Panc1 (cell line): ENCODE measurements around the gene ITIH5. TPM values are rescaled to one million over a fixed set of nuclear protein-coding genes. Genes with fewer than 3 reads are reported as not detected.

Experiments used
- ATAC-seq: fragments of 200-7000 bp; cut with Tn5 transposase; 2 replicates; pipeline ENCODE4 v1.9.1; 2020; ENCODE audit warnings: mild to moderate bottlenecking, moderate library complexity
- BruUV-seq: library from RNA; stranded (reverse); fragments of 400-500 nt; replicated peaks from 2 replicates; lab custom pipeline; 2021; lab: Mats Ljungman, UMichigan
- CTCF ChIA-PET: fragments of 300-600 bp; sonication (Branson Sonifier 250); formaldehyde crosslinking; loops from one replicate; lab custom pipeline; 2022; ENCODE audit warnings: antibody characterized with exemption; lab: Charles Lee
- POLR2A ChIA-PET: fragments of 300-600 bp; sonication (Branson Sonifier 250); formaldehyde crosslinking; loops from one replicate; lab custom pipeline; 2022; ENCODE audit warnings: antibody characterized with exemption; lab: Charles Lee
- DNase-seq: peaks from one replicate; pipeline ENCODE4 v3.0.0-alpha.2; 2010; ENCODE audit warnings: low read depth, low spot score
- H3K27ac ChIP-seq: 2 replicates; pipeline ENCODE4 v1.5.1; 2011; ENCODE audit warnings: mild to moderate bottlenecking, low read length, inconsistent platforms
- H3K27me3 ChIP-seq: fragments of 200-500 bp; sonication (Bioruptor generic); 2 replicates; pipeline ENCODE4 v1.6.0; 2014; ENCODE audit warnings: low read length, inconsistent platforms; ENCODE audit not compliant: control insufficient read depth, insufficient read depth
- H3K36me3 ChIP-seq: fragments of 200-500 bp; sonication (Bioruptor generic); 2 replicates; pipeline ENCODE4 v1.5.1; 2014; ENCODE audit warnings: inconsistent platforms, mild to moderate bottlenecking, low read length, moderate library complexity; ENCODE audit not compliant: control insufficient read depth, insufficient read depth
- H3K4me1 ChIP-seq: 2 replicates; pipeline ENCODE4 v1.5.1; 2011; ENCODE audit warnings: inconsistent platforms, mild to moderate bottlenecking, low read length, moderate library complexity; ENCODE audit not compliant: control insufficient read depth, insufficient read depth
- H3K4me3 ChIP-seq, 2 experiments: 2 replicates each; pipeline ENCODE4 v1.5.1; 2011 to 2012; ENCODE audit warnings: low read depth in 2 of 2, low read length in 2 of 2, mild to moderate bottlenecking in 2 of 2, inconsistent platforms in 1 of 2, moderate library complexity in 1 of 2
- H3K9me3 ChIP-seq: fragments of 200-500 bp; sonication (Bioruptor generic); 2 replicates; pipeline ENCODE4 v1.5.1; 2014; ENCODE audit warnings: low read depth, mild to moderate bottlenecking, inconsistent platforms, low read length, moderate library complexity; ENCODE audit not compliant: control insufficient read depth, insufficient read depth
- POLR2AphosphoS5 ChIP-seq: IDR thresholded peaks from 2 replicates; pipeline ENCODE4 v1.6.1; 2012; ENCODE audit warnings: mild to moderate bottlenecking, low read depth, low read length, moderate library complexity
- SIN3A ChIP-seq: IDR thresholded peaks from 2 replicates; pipeline ENCODE4 v1.6.1; 2012; ENCODE audit warnings: low read depth, mild to moderate bottlenecking, low read length, moderate library complexity, borderline replicate concordance; ENCODE audit not compliant: insufficient read depth
- TCF7L2 ChIP-seq: IDR thresholded peaks from 2 replicates; pipeline ENCODE4 v1.6.1; 2011; ENCODE audit warnings: mild to moderate bottlenecking, low read depth, low read length, inconsistent platforms
- in situ Hi-C: cut with HindIII; loops from 2 replicates; pipeline ENCODE4 v1.10.0; 2016; ENCODE audit warnings: low sequenced_read_pairs, low pct_unique_long_range_greater_than_20kb
- intact Hi-C: fragments of 100-400 bp; cut with micrococcal nuclease; formaldehyde crosslinking; loops from one replicate; pipeline ENCODE4 v1.10.0; 2022; ENCODE audit not compliant: unreplicated experiment
- total RNA-seq: library from RNA; stranded (reverse); gene quantifications from one replicate; pipeline ENCODE4 v1.2.1, GENCODE V29; 2021; ENCODE audit not compliant: unreplicated experiment
- TF ChIP-seq, protein P1 (sequence below), 2 experiments: IDR thresholded peaks; 2 replicates each; pipeline ENCODE4 v1.6.1; 2011 to 2012; ENCODE audit warnings: low read depth in 2 of 2, control low read depth in 1 of 2, low read length in 1 of 2, mild to moderate bottlenecking in 1 of 2, moderate library complexity in 1 of 2; ENCODE audit not compliant: insufficient read depth in 1 of 2
- TF ChIP-seq, protein P2 (sequence below): fragments of 450-650 bp; IDR thresholded peaks from 2 replicates; pipeline ENCODE4 v1.5.1; 2017; ENCODE audit warnings: mild to moderate bottlenecking

The ITIH5 gene
- total RNA-seq, 1 experiment from 2014 or later = not detected

DNA sequence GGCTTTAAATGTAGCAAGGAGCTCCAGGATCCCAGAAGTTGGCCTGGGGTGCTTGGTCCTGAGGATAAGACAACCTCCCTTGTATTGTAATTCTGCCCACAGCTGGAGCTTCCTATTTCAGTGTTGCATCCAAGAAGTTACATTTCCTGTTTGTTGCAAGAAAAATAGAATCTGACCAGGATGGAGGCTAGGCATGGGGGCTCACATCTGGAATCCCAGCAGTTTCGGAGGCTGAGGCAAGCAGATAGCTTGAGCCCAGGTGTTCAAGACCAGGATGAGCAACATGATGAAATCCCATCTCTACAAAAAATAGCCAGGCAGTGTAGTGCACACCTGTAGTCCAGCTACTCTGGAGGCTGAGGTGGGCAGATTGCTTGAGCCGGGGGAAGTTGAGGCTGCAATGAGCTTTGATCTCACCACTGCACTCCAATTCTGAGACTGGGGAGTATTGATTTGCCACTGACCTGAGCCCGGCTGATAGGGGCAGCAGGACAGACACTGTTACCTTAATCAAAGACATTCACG lies 35.6 kb upstream of the ITIH5 start:
- in situ Hi-C loops = no loop called here
- POLR2A ChIA-PET = no interaction called here
- DNase-seq = no peak
- CTCF ChIA-PET = no interaction called here
- no TSS peak for BruUV-seq
- Histone ChIP-seq H3K9me3 (no peaks in the 10 kb centered on the region), H3K4me3 (no peak overlapping the region), H3K4me1 (no peaks in the 10 kb centered on the region), H3K36me3 (no peaks in the 10 kb centered on the region), H3K27me3 (peaks cover 6% of the 10 kb centered on the region), H3K27ac (no peak overlapping the region)
- TF ChIP-seq TCF7L2 (no peak), POLR2AphosphoS5 (no peak), SIN3A (no peak)
- TF ChIP-seq, protein P1, sequence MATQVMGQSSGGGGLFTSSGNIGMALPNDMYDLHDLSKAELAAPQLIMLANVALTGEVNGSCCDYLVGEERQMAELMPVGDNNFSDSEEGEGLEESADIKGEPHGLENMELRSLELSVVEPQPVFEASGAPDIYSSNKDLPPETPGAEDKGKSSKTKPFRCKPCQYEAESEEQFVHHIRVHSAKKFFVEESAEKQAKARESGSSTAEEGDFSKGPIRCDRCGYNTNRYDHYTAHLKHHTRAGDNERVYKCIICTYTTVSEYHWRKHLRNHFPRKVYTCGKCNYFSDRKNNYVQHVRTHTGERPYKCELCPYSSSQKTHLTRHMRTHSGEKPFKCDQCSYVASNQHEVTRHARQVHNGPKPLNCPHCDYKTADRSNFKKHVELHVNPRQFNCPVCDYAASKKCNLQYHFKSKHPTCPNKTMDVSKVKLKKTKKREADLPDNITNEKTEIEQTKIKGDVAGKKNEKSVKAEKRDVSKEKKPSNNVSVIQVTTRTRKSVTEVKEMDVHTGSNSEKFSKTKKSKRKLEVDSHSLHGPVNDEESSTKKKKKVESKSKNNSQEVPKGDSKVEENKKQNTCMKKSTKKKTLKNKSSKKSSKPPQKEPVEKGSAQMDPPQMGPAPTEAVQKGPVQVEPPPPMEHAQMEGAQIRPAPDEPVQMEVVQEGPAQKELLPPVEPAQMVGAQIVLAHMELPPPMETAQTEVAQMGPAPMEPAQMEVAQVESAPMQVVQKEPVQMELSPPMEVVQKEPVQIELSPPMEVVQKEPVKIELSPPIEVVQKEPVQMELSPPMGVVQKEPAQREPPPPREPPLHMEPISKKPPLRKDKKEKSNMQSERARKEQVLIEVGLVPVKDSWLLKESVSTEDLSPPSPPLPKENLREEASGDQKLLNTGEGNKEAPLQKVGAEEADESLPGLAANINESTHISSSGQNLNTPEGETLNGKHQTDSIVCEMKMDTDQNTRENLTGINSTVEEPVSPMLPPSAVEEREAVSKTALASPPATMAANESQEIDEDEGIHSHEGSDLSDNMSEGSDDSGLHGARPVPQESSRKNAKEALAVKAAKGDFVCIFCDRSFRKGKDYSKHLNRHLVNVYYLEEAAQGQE (IDR thresholded peaks at IDR 0.05; ENCODE audit: insufficient read depth in 1 of 2, low read depth in 2 of 2, low read length in 1 of 2) = no peak
- TF ChIP-seq, protein P2, sequence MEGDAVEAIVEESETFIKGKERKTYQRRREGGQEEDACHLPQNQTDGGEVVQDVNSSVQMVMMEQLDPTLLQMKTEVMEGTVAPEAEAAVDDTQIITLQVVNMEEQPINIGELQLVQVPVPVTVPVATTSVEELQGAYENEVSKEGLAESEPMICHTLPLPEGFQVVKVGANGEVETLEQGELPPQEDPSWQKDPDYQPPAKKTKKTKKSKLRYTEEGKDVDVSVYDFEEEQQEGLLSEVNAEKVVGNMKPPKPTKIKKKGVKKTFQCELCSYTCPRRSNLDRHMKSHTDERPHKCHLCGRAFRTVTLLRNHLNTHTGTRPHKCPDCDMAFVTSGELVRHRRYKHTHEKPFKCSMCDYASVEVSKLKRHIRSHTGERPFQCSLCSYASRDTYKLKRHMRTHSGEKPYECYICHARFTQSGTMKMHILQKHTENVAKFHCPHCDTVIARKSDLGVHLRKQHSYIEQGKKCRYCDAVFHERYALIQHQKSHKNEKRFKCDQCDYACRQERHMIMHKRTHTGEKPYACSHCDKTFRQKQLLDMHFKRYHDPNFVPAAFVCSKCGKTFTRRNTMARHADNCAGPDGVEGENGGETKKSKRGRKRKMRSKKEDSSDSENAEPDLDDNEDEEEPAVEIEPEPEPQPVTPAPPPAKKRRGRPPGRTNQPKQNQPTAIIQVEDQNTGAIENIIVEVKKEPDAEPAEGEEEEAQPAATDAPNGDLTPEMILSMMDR = no peak
- intact Hi-C loops = no loop called here
- no peak for ATAC-seq

DNA sequence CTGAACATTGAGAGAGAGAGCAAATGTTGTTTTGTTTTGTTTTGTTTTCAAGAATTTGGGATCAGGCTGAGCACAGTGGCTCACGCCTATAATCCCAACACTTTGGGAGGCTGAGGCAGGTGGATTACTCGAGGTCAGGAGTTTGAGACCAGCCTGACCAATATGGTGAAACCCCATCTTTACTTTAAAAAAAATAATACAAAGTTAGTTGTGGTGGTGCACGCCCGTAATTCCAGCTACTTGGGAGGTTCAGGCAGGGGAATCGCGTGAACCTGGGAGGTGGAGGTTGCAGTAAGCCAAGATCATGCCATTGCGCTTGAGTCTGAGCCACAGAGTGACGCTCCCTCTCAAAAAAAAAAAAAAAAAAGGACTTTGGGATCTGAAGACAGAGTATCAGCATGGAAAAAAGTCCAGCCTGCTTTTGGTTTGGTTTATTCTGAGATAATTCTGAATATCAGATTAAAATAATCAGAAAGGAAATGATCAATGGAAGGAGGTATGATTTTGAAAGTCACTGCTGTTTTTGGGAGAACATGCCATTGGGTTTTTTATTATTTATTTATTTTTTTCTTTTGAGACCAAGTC lies 34.5 kb upstream of the ITIH5 start:
- no peaks in the 10 kb centered on the region for H3K9me3 ChIP-seq
- H3K27ac ChIP-seq = no peak overlapping the region
- POLR2A ChIA-PET = no interaction called here
- no peaks in the 10 kb centered on the region for H3K36me3 ChIP-seq
- DNase-seq (no peak), ATAC-seq (no peak)
- CTCF ChIA-PET = no interaction called here
- intact Hi-C loops = no loop called here
- no TSS peak for BruUV-seq
- no peak for TF ChIP-seq SIN3A
- TF ChIP-seq, protein P2 = no peak
- TF ChIP-seq, protein P1 (IDR thresholded peaks at IDR 0.05; ENCODE audit: insufficient read depth in 1 of 2, low read depth in 2 of 2, low read length in 1 of 2) = no peak
- TF ChIP-seq POLR2AphosphoS5 = no peak
- H3K27me3 ChIP-seq = peaks cover 2% of the 10 kb centered on the region
- in situ Hi-C loops = no loop called here
- H3K4me1 ChIP-seq = no peaks in the 10 kb centered on the region
- H3K4me3 ChIP-seq = no peak overlapping the region
